ENCODE measurements around the gene PTPRZ1.

Gene PTPRZ1

DNA sequence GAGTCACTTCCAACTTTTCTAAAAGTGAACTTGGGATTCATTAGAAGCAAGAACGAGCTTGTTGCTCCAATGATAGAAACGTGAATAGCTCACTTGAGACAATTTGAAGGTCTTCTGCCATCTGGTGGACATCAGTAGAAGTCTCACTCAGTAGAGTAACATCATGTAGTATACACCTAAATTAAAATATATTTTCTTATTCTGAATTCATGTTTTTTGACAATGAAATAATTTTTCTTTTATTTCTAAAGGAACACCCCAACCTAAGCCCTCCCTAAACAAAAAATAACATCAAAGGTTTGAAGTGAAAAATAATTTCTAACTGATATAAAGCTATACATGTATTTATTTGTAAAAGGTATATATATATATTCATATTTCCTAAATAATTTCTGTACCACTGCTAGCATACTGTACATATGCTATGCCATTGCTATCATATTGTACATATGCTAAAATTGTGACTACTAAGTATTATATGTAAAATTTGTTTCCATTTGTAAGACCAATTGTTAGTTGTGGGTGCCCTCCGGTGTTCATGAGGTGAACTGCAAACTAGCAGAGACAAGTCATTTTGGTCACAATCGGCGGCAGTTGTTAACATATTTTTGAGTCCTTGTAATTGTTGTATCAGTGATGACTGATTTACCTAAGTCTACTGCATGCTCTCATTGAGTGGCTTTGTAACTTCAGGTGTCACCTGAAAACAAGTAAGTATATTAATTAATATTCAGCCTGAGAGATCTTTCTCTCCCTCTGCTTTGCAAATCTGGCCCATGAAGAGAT, 121.9 kb downstream of the PTPRZ1 start:
- in situ Hi-C loops (cut with HindIII; ENCODE audit: low pct_ligation_motif_present, low sequenced_read_pairs), result no loop called here
- Histone ChIP-seq H3K27ac (no peak overlapping the region), H3K27me3 (replicated peaks) (no peaks in the 10 kb centered on the region), H3K36me3 (replicated peaks) (no peaks in the 10 kb centered on the region), H3K4me3 (ENCODE audit: low read depth, low read length) (no peak overlapping the region)
- TF ChIP-seq, protein P1, sequence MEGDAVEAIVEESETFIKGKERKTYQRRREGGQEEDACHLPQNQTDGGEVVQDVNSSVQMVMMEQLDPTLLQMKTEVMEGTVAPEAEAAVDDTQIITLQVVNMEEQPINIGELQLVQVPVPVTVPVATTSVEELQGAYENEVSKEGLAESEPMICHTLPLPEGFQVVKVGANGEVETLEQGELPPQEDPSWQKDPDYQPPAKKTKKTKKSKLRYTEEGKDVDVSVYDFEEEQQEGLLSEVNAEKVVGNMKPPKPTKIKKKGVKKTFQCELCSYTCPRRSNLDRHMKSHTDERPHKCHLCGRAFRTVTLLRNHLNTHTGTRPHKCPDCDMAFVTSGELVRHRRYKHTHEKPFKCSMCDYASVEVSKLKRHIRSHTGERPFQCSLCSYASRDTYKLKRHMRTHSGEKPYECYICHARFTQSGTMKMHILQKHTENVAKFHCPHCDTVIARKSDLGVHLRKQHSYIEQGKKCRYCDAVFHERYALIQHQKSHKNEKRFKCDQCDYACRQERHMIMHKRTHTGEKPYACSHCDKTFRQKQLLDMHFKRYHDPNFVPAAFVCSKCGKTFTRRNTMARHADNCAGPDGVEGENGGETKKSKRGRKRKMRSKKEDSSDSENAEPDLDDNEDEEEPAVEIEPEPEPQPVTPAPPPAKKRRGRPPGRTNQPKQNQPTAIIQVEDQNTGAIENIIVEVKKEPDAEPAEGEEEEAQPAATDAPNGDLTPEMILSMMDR (IDR thresholded peaks at IDR 0.05; ENCODE audit: low read depth, low read length, missing control alignments), result peak; percentile 87
- DNase-seq, result peak; percentile 76

DNA sequence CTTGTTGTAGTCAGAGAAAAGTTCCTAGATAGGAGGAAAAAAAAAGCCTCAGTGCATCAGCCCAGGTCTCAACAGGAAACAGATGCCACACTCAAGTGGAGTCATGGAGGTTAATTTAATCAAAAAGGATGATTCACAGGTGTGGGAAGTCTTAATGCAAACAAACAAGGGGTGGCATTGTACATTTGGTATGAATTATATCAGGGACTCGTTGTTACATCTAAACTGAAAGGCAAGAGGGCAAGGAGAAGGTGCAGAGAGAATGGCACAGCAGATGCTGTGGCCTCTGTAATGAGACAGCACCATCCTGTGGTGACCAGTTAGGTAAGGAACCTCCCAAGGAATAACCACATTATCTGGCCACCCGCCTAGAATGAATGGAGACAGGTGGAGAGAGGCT, 133.7 kb downstream of the PTPRZ1 start:
- no peaks in the 10 kb centered on the region for H3K27me3 ChIP-seq (replicated peaks)
- H3K27ac ChIP-seq, result no peak overlapping the region
- in situ Hi-C loops (cut with HindIII; ENCODE audit: low pct_ligation_motif_present, low sequenced_read_pairs), result no loop called here
- no peak overlapping the region for H3K4me3 ChIP-seq (ENCODE audit: low read depth, low read length)
- H3K36me3 ChIP-seq (replicated peaks), result no peaks in the 10 kb centered on the region
- no peak for DNase-seq
- TF ChIP-seq, protein P1 (IDR thresholded peaks at IDR 0.05; ENCODE audit: low read depth, low read length, missing control alignments), result no peak

- in situ Hi-C loops (cut with HindIII; ENCODE audit: low pct_ligation_motif_present, low sequenced_read_pairs), result no loop called here
- Histone ChIP-seq H3K36me3 (replicated peaks) (no peaks in the 10 kb centered on the region), H3K4me3 (ENCODE audit: low read depth, low read length) (no peak overlapping the region), H3K27ac (no peak overlapping the region), H3K27me3 (replicated peaks) (no peaks in the 10 kb centered on the region)
- DNase-seq, result no peak
- TF ChIP-seq, protein P1 (IDR thresholded peaks at IDR 0.05; ENCODE audit: low read depth, low read length, missing control alignments), result no peak
Observed at GRCh38 chr7:122010116-122010515, 137.2 kb downstream of the PTPRZ1 start.

GRCh38 chr7:122013065-122013464, 140.1 kb downstream of the PTPRZ1 start:
- DNase-seq, result no peak
- Histone ChIP-seq H3K27ac (no peak overlapping the region), H3K27me3 (replicated peaks) (no peaks in the 10 kb centered on the region), H3K4me3 (ENCODE audit: low read depth, low read length) (no peak overlapping the region), H3K36me3 (replicated peaks) (no peaks in the 10 kb centered on the region)
- TF ChIP-seq, protein P1 (IDR thresholded peaks at IDR 0.05; ENCODE audit: low read depth, low read length, missing control alignments), result no peak
- in situ Hi-C loops (cut with HindIII; ENCODE audit: low pct_ligation_motif_present, low sequenced_read_pairs), result no loop called here

DNA sequence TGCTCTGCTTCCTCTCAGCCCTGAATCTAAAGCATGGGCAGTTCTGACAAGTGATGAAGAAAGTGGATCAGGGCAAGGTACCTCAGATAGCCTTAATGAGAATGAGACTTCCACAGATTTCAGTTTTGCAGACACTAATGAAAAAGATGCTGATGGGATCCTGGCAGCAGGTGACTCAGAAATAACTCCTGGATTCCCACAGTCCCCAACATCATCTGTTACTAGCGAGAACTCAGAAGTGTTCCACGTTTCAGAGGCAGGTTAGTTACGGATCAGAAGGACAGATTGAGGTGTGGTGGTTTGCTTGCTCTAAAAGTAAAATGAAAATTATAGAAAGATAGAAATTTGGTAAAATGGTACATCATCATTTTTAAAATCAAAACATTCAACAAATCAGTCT, 140.7 kb downstream of the PTPRZ1 start:
- in situ Hi-C loops (cut with HindIII; ENCODE audit: low pct_ligation_motif_present, low sequenced_read_pairs), result no loop called here
- H3K27me3 ChIP-seq (replicated peaks), result no peaks in the 10 kb centered on the region
- TF ChIP-seq, protein P1 (IDR thresholded peaks at IDR 0.05; ENCODE audit: low read depth, low read length, missing control alignments), result no peak
- H3K36me3 ChIP-seq (replicated peaks), result no peaks in the 10 kb centered on the region
- H3K27ac ChIP-seq, result no peak overlapping the region
- no peak overlapping the region for H3K4me3 ChIP-seq (ENCODE audit: low read depth, low read length)
- DNase-seq, result no peak

DNA sequence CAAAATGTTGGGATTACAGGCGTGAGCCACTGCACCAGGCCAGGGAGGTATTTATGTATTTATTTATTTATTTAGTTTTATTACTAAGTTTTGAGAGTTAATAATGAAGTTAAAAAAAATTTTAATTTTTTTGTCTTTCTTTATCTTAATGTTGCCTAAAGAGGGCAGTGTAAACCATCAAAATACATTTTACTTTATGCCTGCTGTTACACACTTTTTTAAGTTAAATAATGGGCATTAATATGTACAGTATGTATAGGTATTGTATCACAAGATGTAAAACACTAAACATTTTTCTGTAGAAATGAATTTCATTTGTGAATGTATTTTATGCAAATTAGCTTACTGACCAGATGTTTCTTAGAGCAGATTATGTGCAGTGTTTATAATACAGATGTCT, 141.7 kb downstream of the PTPRZ1 start:
- TF ChIP-seq, protein P1 (IDR thresholded peaks at IDR 0.05; ENCODE audit: low read depth, low read length, missing control alignments), result no peak
- Histone ChIP-seq H3K36me3 (replicated peaks) (no peaks in the 10 kb centered on the region), H3K27ac (no peak overlapping the region), H3K4me3 (ENCODE audit: low read depth, low read length) (no peak overlapping the region), H3K27me3 (replicated peaks) (no peaks in the 10 kb centered on the region)
- no peak for DNase-seq
- in situ Hi-C loops (cut with HindIII; ENCODE audit: low pct_ligation_motif_present, low sequenced_read_pairs), result no loop called here
